K562 (cell line): ENCODE measurements around the gene DEDD2. TPM values are rescaled to one million over a fixed set of nuclear protein-coding genes. Genes with fewer than 3 reads are reported as not detected.

Experiments used
- ADNP ChIP-seq: fragments of 200-800 bp; sonication (Bioruptor generic); IDR thresholded peaks from 2 replicates; pipeline ENCODE4 v1.6.1; 2016; ENCODE audit warnings: missing genetic modification characterization, missing compliant biosample characterization
- BCL6 ChIP-seq: fragments of 250-450 bp; sonication (Bioruptor Pico); IDR thresholded peaks from 2 replicates; pipeline ENCODE4 v1.4.0; 2020
- CBFA2T3 ChIP-seq: fragments of 450-650 bp; IDR thresholded peaks from 2 replicates; pipeline ENCODE4 v1.6.1; 2017
- L3MBTL2 ChIP-seq: fragments of 450-650 bp; IDR thresholded peaks from 2 replicates; pipeline ENCODE4 v1.6.1; 2016; ENCODE audit warnings: mild to moderate bottlenecking, moderate library complexity
- NFE2 ChIP-seq: IDR thresholded peaks from 2 replicates; pipeline ENCODE4 v1.6.1; 2014; ENCODE audit warnings: antibody characterized with exemption, low read depth
- NRF1 ChIP-seq, 2 experiments: fragments of 450-650 bp; IDR thresholded peaks in 1 of 2; conservative IDR thresholded peaks in 1 of 2; 2 replicates each; pipeline ENCODE4 v1.6.1; 2014; ENCODE audit warnings: mild to moderate bottlenecking in 2 of 2
- SOX6 ChIP-seq: fragments of 450-650 bp; IDR thresholded peaks from 2 replicates; pipeline ENCODE4 v1.6.1; 2014; ENCODE audit warnings: mild to moderate bottlenecking
- TCFL5 ChIP-seq: fragments of 250-450 bp; sonication (Bioruptor Pico); conservative IDR thresholded peaks from 2 replicates; pipeline ENCODE4 v1.6.1; 2021; ENCODE audit warnings: mild to moderate bottlenecking, moderate library complexity, matching md5 sums
- U2AF2 ChIP-seq: fragments of 200-400 bp; formaldehyde crosslinking; optimal IDR thresholded peaks from 2 replicates; pipeline ENCODE3; 2017; ENCODE audit warnings: low read depth, mild to moderate bottlenecking, low read length
- ZNF174 ChIP-seq: fragments of 250-450 bp; sonication (Bioruptor Pico); IDR thresholded peaks from 2 replicates; pipeline ENCODE4 v1.4.0; 2020; ENCODE audit warnings: mild to moderate bottlenecking
- polyA plus RNA-seq, 8 experiments: library from polyadenylated mRNA; depleted of rRNA in 4 of 8; stranded (reverse) in 5 of 8; unstranded in 3 of 8; fragments of >200 nt; fragmentation: Nextera tagmentation in 2 of 8; fragmentation: Illumina TruSeq in 1 of 8; extraction: Ambion mirVana in 2 of 8; extraction: Trizol in 1 of 8; gene quantifications; 2 replicates each; pipeline versions ENCODE4 v1.2.1 to v1.2.3, GENCODE V29; 2011 to 2014; ENCODE audit warnings: inconsistent platforms in 1 of 8, missing spikeins in 1 of 8
- total RNA-seq, 7 experiments: library from RNA; depleted of rRNA in 6 of 7; stranded (reverse); fragments of >200 nt in 6 of 7; fragmentation: Illumina TruSeq in 2 of 7; extraction: Trizol in 2 of 7; gene quantifications; 2 replicates each; pipeline versions ENCODE4 v1.2.1 to v1.2.3, GENCODE V29; 2011 to 2021; ENCODE audit warnings: low replicate concordance in 1 of 7
- TF ChIP-seq, protein P1 (sequence below): fragments of 200-600 bp; sonication (generic); IDR thresholded peaks from one replicate; pipeline ENCODE4 v1.6.1; 2012; ENCODE audit warnings: mild to moderate bottlenecking, low read depth, low read length, inconsistent platforms
- TF ChIP-seq, protein P2 (sequence below), 2 experiments: IDR thresholded peaks; 2 replicates each; pipeline ENCODE4 v1.6.1; 2011; ENCODE audit warnings: borderline replicate concordance in 1 of 2, control low read depth in 1 of 2, low read depth in 1 of 2, low read length in 1 of 2, mild to moderate bottlenecking in 1 of 2, mixed read lengths in 1 of 2, moderate library complexity in 1 of 2; ENCODE audit not compliant: insufficient read depth in 1 of 2, insufficient read length in 1 of 2, poor library complexity in 1 of 2, severe bottlenecking in 1 of 2; ENCODE audit errors: extremely low read depth in 1 of 2
- TF ChIP-seq, protein P3 (sequence below), 2 experiments: IDR thresholded peaks in 1 of 2; conservative IDR thresholded peaks in 1 of 2; 2 replicates each; pipeline ENCODE4 v1.6.1; 2016; ENCODE audit warnings: low read depth in 2 of 2, mild to moderate bottlenecking in 1 of 2, missing compliant biosample characterization in 1 of 2, missing genetic modification characterization in 1 of 2, moderate library complexity in 1 of 2

DEDD2 gene
- total and polyA plus RNA-seq, 9 of the 15 experiments (the other 6 are each of a cell fraction or from before 2014, with no cell fraction given) = 4.3 to 43.0 (median 29.2) TPM

DNA sequence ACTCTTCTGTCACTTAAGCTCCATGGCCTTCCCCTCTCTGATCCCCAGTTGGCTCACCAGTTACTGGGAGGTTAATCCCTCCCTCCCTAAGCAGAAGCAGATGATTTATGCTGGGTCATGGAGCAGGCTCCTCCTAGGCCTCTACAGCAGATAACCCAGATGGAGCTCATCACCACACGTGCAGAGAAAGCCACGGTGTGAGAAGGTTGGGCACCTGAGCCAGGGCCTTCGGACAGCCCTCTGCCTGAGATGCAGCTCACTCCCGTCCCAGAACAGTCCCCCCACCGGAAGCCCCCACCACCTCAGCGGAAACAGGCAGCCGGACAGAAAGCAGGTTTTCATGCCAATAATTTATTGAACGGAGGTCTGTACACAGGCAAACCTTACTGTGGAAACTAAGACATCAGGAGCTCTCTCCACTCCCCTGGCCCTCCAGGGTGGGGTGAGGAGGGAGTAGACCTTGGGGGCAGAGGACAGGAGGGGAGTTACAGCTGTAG, 12.4 kb upstream of the DEDD2 start (continued):
- TF ChIP-seq BCL6 (CRISPR knock-in tag) (no peak), CBFA2T3 (peak; percentile 42), TCFL5 (CRISPR knock-in tag) (no peak), ADNP (tag) (no peak), SOX6 (peak; percentile 37; the same call in 1 of the 2 replicates), NFE2 (peak; percentile 89), L3MBTL2 (peak; percentile 72), U2AF2 (no peak), ZNF174 (CRISPR knock-in tag) (no peak), NRF1 (conservative IDR thresholded peaks at IDR 0.05 in 1 of 2, IDR thresholded peaks at IDR 0.05 in 1 of 2) (0 out of 4 replicates have a peak, but pooled peaks of 1 of the 2 experiments have one; percentile 20)
- TF ChIP-seq, protein P1, sequence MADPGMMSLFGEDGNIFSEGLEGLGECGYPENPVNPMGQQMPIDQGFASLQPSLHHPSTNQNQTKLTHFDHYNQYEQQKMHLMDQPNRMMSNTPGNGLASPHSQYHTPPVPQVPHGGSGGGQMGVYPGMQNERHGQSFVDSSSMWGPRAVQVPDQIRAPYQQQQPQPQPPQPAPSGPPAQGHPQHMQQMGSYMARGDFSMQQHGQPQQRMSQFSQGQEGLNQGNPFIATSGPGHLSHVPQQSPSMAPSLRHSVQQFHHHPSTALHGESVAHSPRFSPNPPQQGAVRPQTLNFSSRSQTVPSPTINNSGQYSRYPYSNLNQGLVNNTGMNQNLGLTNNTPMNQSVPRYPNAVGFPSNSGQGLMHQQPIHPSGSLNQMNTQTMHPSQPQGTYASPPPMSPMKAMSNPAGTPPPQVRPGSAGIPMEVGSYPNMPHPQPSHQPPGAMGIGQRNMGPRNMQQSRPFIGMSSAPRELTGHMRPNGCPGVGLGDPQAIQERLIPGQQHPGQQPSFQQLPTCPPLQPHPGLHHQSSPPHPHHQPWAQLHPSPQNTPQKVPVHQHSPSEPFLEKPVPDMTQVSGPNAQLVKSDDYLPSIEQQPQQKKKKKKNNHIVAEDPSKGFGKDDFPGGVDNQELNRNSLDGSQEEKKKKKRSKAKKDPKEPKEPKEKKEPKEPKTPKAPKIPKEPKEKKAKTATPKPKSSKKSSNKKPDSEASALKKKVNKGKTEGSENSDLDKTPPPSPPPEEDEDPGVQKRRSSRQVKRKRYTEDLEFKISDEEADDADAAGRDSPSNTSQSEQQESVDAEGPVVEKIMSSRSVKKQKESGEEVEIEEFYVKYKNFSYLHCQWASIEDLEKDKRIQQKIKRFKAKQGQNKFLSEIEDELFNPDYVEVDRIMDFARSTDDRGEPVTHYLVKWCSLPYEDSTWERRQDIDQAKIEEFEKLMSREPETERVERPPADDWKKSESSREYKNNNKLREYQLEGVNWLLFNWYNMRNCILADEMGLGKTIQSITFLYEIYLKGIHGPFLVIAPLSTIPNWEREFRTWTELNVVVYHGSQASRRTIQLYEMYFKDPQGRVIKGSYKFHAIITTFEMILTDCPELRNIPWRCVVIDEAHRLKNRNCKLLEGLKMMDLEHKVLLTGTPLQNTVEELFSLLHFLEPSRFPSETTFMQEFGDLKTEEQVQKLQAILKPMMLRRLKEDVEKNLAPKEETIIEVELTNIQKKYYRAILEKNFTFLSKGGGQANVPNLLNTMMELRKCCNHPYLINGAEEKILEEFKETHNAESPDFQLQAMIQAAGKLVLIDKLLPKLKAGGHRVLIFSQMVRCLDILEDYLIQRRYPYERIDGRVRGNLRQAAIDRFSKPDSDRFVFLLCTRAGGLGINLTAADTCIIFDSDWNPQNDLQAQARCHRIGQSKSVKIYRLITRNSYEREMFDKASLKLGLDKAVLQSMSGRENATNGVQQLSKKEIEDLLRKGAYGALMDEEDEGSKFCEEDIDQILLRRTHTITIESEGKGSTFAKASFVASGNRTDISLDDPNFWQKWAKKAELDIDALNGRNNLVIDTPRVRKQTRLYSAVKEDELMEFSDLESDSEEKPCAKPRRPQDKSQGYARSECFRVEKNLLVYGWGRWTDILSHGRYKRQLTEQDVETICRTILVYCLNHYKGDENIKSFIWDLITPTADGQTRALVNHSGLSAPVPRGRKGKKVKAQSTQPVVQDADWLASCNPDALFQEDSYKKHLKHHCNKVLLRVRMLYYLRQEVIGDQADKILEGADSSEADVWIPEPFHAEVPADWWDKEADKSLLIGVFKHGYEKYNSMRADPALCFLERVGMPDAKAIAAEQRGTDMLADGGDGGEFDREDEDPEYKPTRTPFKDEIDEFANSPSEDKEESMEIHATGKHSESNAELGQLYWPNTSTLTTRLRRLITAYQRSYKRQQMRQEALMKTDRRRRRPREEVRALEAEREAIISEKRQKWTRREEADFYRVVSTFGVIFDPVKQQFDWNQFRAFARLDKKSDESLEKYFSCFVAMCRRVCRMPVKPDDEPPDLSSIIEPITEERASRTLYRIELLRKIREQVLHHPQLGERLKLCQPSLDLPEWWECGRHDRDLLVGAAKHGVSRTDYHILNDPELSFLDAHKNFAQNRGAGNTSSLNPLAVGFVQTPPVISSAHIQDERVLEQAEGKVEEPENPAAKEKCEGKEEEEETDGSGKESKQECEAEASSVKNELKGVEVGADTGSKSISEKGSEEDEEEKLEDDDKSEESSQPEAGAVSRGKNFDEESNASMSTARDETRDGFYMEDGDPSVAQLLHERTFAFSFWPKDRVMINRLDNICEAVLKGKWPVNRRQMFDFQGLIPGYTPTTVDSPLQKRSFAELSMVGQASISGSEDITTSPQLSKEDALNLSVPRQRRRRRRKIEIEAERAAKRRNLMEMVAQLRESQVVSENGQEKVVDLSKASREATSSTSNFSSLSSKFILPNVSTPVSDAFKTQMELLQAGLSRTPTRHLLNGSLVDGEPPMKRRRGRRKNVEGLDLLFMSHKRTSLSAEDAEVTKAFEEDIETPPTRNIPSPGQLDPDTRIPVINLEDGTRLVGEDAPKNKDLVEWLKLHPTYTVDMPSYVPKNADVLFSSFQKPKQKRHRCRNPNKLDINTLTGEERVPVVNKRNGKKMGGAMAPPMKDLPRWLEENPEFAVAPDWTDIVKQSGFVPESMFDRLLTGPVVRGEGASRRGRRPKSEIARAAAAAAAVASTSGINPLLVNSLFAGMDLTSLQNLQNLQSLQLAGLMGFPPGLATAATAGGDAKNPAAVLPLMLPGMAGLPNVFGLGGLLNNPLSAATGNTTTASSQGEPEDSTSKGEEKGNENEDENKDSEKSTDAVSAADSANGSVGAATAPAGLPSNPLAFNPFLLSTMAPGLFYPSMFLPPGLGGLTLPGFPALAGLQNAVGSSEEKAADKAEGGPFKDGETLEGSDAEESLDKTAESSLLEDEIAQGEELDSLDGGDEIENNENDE = no peak
- TF ChIP-seq, protein P2, sequence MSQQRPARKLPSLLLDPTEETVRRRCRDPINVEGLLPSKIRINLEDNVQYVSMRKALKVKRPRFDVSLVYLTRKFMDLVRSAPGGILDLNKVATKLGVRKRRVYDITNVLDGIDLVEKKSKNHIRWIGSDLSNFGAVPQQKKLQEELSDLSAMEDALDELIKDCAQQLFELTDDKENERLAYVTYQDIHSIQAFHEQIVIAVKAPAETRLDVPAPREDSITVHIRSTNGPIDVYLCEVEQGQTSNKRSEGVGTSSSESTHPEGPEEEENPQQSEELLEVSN (IDR thresholded peaks at IDR 0.05; ENCODE audit: borderline replicate concordance in 1 of 2, extremely low read depth in 1 of 2, insufficient read depth in 1 of 2, insufficient read length in 1 of 2, low read depth in 1 of 2, low read length in 1 of 2, poor library complexity in 1 of 2, severe bottlenecking in 1 of 2) = peak; percentile 48 to 56
- TF ChIP-seq, protein P3, sequence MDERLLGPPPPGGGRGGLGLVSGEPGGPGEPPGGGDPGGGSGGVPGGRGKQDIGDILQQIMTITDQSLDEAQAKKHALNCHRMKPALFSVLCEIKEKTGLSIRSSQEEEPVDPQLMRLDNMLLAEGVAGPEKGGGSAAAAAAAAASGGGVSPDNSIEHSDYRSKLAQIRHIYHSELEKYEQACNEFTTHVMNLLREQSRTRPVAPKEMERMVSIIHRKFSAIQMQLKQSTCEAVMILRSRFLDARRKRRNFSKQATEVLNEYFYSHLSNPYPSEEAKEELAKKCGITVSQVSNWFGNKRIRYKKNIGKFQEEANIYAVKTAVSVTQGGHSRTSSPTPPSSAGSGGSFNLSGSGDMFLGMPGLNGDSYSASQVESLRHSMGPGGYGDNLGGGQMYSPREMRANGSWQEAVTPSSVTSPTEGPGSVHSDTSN (CRISPR knock-in tag; IDR thresholded peaks at IDR 0.05; ENCODE audit: low read depth) = peak; percentile 59
- TF ChIP-seq, protein P3 (tag; conservative IDR thresholded peaks at IDR 0.05; ENCODE audit: low read depth) = peak; percentile 92
